Stomach (tissue), 4 donors: ENCODE results near the gene ALK.

Source experiments
- POLR2A ChIP-seq, 4 donors: fragments of 450-650 bp; IDR thresholded peaks; one replicate each; pipeline ENCODE4 v1.6.1; 2016; ENCODE audit warnings: antibody characterized with exemption in 4 of 4, control low read depth in 2 of 4, mild to moderate bottlenecking in 1 of 4, moderate library complexity in 1 of 4
- TF ChIP-seq, protein P1 (sequence below), 7 experiments: fragments of 450-650 bp in 4 of 7; fragments of 200-600 bp in 3 of 7; sonication (generic) in 3 of 7; IDR thresholded peaks; one replicate each; pipeline ENCODE4 v1.5.1; 2016 to 2019; ENCODE audit warnings: antibody characterized with exemption in 7 of 7, control low read depth in 2 of 7, mild to moderate bottlenecking in 1 of 7

- TF ChIP-seq, protein P1, sequence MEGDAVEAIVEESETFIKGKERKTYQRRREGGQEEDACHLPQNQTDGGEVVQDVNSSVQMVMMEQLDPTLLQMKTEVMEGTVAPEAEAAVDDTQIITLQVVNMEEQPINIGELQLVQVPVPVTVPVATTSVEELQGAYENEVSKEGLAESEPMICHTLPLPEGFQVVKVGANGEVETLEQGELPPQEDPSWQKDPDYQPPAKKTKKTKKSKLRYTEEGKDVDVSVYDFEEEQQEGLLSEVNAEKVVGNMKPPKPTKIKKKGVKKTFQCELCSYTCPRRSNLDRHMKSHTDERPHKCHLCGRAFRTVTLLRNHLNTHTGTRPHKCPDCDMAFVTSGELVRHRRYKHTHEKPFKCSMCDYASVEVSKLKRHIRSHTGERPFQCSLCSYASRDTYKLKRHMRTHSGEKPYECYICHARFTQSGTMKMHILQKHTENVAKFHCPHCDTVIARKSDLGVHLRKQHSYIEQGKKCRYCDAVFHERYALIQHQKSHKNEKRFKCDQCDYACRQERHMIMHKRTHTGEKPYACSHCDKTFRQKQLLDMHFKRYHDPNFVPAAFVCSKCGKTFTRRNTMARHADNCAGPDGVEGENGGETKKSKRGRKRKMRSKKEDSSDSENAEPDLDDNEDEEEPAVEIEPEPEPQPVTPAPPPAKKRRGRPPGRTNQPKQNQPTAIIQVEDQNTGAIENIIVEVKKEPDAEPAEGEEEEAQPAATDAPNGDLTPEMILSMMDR (IDR thresholded peaks at IDR 0.05) = no peak
- no peak for TF ChIP-seq POLR2A (IDR thresholded peaks at IDR 0.05)
Measured at GRCh38 chr2:29228947-29229346, 692.4 kb downstream of the ALK start.
